Esophagus muscularis mucosa (tissue), 4 donors: ENCODE measurements around the gene AQP5. TPM values are rescaled to one million over a fixed set of nuclear protein-coding genes. Genes with fewer than 3 reads are reported as not detected.

Source experiments
- DNase-seq: peaks from one replicate; pipeline ENCODE4 v3.0.0-alpha.2; 2017; ENCODE audit errors: extremely low spot score
- H3K27ac ChIP-seq, 4 donors: fragments of 200-600 bp; sonication (generic); replicated peaks in 1 of 4; 1 replicate in 3 of 4; 2 replicates in 1 of 4; pipeline ENCODE4 v1.5.1; 2016 to 2019; ENCODE audit warnings: mild to moderate bottlenecking in 1 of 4
- H3K27me3 ChIP-seq, 4 donors: fragments of 200-600 bp; sonication (generic); one replicate each; pipeline versions ENCODE4 v1.5.1 to v1.6.0; 2016 to 2019
- H3K36me3 ChIP-seq, 4 donors: fragments of 200-600 bp; sonication (generic); one replicate each; pipeline ENCODE4 v1.5.1; 2016 to 2019
- H3K4me1 ChIP-seq, 4 donors: fragments of 200-600 bp; sonication (generic); one replicate each; pipeline ENCODE4 v1.5.1; 2016 to 2019
- H3K4me3 ChIP-seq, 4 donors: fragments of 200-600 bp; sonication (generic); 1 replicate in 2 of 4; 2 replicates in 2 of 4; pipeline ENCODE4 v1.5.1; 2016 to 2019; ENCODE audit warnings: mild to moderate bottlenecking in 4 of 4, moderate library complexity in 1 of 4
- H3K9me3 ChIP-seq, 4 donors: fragments of 200-600 bp; sonication (generic); 1 replicate in 3 of 4; 2 replicates in 1 of 4; pipeline ENCODE4 v1.5.1; 2016 to 2019
- EP300 ChIP-seq: sonication (generic); formaldehyde crosslinking; IDR thresholded peaks from one replicate; pipeline ENCODE4 v1.6.1; 2017; ENCODE audit warnings: antibody characterized with exemption
- POLR2A ChIP-seq: fragments of 450-650 bp; IDR thresholded peaks from one replicate; pipeline ENCODE4 v1.6.1; 2017; ENCODE audit warnings: antibody characterized with exemption, moderate library complexity, mild to moderate bottlenecking, low read depth
- POLR2AphosphoS5 ChIP-seq, 2 donors: sonication (generic); formaldehyde crosslinking; IDR thresholded peaks; one replicate each; pipeline ENCODE4 v1.6.1; 2017; ENCODE audit warnings: antibody characterized with exemption in 2 of 2
- WGBS: methylation state at CpG from one replicate; pipeline ENCODE4 v1.1.5; 2018; 5-methylcytosine and 5-hydroxymethylcytosine counted together
- intact Hi-C: fragments of 100-400 bp; cut with DNase I; formaldehyde crosslinking; loops from one replicate; pipeline ENCODE4 v1.15.1; 2023
- total RNA-seq, 4 donors: library from RNA; depleted of rRNA; stranded (reverse); fragments of >200 nt; gene quantifications; one replicate each; pipeline versions ENCODE4 v1.1.0 to v1.2.1, GENCODE V29; 2016
- TF ChIP-seq, protein P1 (sequence below), 3 experiments: fragments of 200-600 bp in 2 of 3; fragments of 450-650 bp in 1 of 3; sonication (generic) in 2 of 3; IDR thresholded peaks; one replicate each; pipeline ENCODE4 v1.5.1; 2017 to 2019; ENCODE audit warnings: antibody characterized with exemption in 3 of 3, mild to moderate bottlenecking in 2 of 3, moderate library complexity in 1 of 3

The AQP5 gene
- total RNA-seq, 4 donors from 2014 or later: 0.83 TPM; not detected in 3

DNA sequence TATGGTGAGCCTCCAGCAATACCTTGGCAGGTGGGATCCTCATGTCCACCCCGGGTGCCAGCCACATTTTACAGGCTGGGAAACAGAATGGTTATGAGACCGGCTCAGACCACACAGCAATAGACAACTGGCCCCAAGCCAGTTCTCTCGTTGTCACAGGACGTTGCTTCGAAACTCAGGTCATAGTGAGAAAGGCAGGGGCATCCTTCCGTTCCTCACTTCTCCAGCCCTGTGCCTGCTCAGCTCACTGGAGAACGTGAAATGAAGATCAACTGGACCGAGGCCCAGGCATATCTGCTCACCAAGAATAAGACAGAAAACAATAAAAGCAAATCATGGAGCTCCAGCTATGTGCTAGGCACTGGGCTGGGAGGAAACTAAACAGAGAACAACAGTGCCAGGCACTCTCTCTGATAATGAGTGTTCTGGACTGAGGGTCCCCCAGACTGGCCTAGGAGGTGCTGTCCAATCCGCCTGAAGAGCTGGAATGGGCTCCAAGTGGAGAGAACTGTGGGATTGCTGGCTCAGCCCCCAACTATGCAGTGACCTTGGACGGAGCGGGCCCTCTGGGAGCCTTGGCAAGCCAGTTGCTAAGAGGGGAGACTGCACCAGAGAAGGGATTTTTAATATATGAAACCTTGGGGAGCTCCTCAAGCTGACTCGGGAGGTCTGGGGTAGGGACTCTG, 39.2 kb upstream of the AQP5 start:
- peak overlapping the region in 3 of 4 donors; percentile 0 to 35 (median 3) for H3K27ac ChIP-seq
- DNase-seq: no peak
- TF ChIP-seq EP300 (no peak), POLR2AphosphoS5 (IDR thresholded peaks at IDR 0.05) (no peak), POLR2A (no peak)
- TF ChIP-seq, protein P1, sequence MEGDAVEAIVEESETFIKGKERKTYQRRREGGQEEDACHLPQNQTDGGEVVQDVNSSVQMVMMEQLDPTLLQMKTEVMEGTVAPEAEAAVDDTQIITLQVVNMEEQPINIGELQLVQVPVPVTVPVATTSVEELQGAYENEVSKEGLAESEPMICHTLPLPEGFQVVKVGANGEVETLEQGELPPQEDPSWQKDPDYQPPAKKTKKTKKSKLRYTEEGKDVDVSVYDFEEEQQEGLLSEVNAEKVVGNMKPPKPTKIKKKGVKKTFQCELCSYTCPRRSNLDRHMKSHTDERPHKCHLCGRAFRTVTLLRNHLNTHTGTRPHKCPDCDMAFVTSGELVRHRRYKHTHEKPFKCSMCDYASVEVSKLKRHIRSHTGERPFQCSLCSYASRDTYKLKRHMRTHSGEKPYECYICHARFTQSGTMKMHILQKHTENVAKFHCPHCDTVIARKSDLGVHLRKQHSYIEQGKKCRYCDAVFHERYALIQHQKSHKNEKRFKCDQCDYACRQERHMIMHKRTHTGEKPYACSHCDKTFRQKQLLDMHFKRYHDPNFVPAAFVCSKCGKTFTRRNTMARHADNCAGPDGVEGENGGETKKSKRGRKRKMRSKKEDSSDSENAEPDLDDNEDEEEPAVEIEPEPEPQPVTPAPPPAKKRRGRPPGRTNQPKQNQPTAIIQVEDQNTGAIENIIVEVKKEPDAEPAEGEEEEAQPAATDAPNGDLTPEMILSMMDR (IDR thresholded peaks at IDR 0.05): no peak
- no peaks in the 10 kb centered on the region for H3K36me3 ChIP-seq
- no peak overlapping the region for H3K4me3 ChIP-seq
- WGBS: 70% methylated on average over 12 of the region's 12 CpGs
- intact Hi-C loops: no loop called here
- H3K27me3 ChIP-seq: peaks cover 0 to 13% (median 0%) of the 10 kb centered on the region in 4 donors
- peaks cover 0 to 12% (median 9%) of the 10 kb centered on the region in 4 donors for H3K4me1 ChIP-seq
- no peaks in the 10 kb centered on the region for H3K9me3 ChIP-seq

DNA sequence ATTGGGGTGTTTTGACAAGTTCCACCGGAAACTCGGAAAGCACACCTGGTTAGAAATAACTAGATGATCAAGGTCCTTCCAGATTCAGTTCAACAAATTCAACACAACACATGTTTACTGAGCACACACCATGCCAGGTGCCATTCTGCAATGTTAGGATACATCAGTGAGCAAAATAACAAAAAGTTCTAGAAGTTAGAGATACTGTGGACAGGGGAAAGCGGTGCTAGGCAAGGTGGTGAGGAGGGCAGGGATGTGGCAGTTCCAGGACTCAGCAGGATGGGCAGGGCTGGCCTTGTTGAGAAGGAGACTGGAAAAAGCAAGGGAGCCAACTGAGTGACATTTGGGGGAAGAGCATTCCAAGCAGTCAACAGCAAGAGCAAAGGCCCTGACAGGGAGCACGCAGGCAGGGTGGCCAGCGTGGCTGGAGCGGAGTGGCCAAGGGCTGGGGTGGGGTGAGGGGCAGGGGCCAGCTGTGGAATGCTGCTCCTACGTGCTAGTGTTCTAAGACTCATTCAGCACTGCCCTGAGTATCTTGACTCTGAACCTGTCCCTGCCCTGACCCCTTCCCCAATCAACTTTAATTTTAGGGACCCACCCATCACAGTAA, 38.5 kb upstream of the AQP5 start:
- H3K4me3 ChIP-seq: no peak overlapping the region
- H3K4me1 ChIP-seq: peaks cover 0 to 12% (median 9%) of the 10 kb centered on the region in 4 donors
- DNase-seq: no peak
- intact Hi-C loops: no loop called here
- no peaks in the 10 kb centered on the region for H3K9me3 ChIP-seq
- TF ChIP-seq EP300 (no peak), POLR2AphosphoS5 (IDR thresholded peaks at IDR 0.05) (no peak), POLR2A (no peak)
- TF ChIP-seq, protein P1 (IDR thresholded peaks at IDR 0.05): no peak
- peaks cover 0 to 7% (median 0%) of the 10 kb centered on the region in 4 donors for H3K27me3 ChIP-seq
- H3K27ac ChIP-seq: peak overlapping the region in 3 of 4 donors; percentile 0 to 35 (median 23)
- H3K36me3 ChIP-seq: no peaks in the 10 kb centered on the region
- 83% methylated on average over 7 of the region's 7 CpGs for WGBS

DNA sequence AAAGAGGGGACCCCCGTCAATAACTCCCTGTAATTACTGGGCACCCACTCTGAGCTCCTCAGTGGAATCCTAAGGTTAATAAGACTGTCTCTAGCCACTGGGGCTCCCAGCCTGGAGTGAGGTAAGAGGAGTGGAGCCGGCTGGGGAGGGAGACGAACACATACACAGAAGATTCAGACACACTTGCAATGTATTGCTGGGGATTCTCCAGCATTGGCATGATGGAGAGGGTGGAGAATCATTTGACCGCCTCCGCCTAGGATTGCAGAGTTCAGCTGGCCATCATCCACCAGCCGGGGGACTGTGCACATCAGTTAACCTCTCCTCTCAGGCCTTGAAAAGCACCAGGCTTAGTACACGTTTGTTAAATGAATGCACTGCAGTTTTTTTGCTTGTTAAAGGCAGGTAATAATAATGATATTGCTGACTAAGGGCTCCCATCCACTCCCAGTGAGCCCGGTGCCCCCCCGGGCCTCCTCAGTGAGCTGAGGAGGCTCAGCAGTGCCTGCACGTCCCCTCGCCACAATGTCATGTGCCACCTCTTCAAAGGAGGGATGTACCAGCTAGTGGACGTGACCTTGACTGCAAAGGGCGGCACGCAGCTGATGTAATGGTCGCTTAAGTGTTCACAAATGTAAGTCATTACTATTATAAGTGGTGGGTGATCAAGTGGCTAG, 37.7 kb upstream of the AQP5 start:
- intact Hi-C loops: no loop called here
- TF ChIP-seq, protein P1 (IDR thresholded peaks at IDR 0.05): no peak
- TF ChIP-seq POLR2A: no peak
- no peak for TF ChIP-seq POLR2AphosphoS5 (IDR thresholded peaks at IDR 0.05)
- TF ChIP-seq EP300: no peak
- DNase-seq: no peak
- Histone ChIP-seq H3K27me3 (peaks cover 0 to 4% (median 0%) of the 10 kb centered on the region in 4 donors), H3K4me3 (no peak overlapping the region), H3K9me3 (no peaks in the 10 kb centered on the region), H3K4me1 (peaks cover 0 to 12% (median 9%) of the 10 kb centered on the region in 4 donors), H3K36me3 (no peaks in the 10 kb centered on the region), H3K27ac (peak overlapping the region in 2 of 4 donors; percentile 23 to 27)
- WGBS: 87% methylated on average over 14 of the region's 15 CpGs

DNA sequence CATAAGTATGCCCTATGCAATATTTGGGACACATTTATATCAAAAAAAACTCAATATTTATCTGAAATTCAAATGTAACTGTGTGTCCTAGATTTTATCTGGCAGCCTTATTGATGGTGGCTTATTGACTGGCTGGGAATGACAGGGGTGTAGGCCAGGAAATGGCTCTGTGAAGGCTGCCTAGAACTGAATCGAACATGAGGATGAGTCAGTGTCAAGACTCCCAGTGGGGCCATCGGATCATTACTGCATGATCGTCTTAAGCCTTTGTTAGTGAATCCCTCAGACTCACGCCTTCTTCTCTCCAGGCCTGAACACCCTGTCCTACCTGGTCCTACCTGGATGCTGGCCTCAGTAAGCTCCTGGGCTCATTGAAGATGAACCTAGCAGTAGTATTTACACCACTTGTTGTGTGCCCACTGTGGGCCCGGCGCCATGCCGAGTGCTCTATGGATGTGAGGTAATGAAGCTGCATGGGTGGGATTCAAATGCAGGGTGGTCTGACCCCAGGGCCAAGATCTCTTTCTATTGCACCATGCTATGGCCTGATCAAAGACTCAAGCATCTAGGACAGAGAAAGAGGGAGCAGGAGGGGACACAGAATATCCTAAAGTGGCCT, 36.9 kb upstream of the AQP5 start:
- no peak for DNase-seq
- H3K27me3 ChIP-seq: peaks cover 0 to 4% (median 0%) of the 10 kb centered on the region in 4 donors
- TF ChIP-seq POLR2A: no peak
- TF ChIP-seq, protein P1 (IDR thresholded peaks at IDR 0.05): no peak
- no peak for TF ChIP-seq POLR2AphosphoS5 (IDR thresholded peaks at IDR 0.05)
- TF ChIP-seq EP300: no peak
- no peaks in the 10 kb centered on the region for H3K36me3 ChIP-seq
- no peak overlapping the region for H3K4me3 ChIP-seq
- H3K9me3 ChIP-seq: no peaks in the 10 kb centered on the region
- no peak overlapping the region for H3K27ac ChIP-seq
- H3K4me1 ChIP-seq: peaks cover 0 to 12% (median 9%) of the 10 kb centered on the region in 4 donors
- intact Hi-C loops: no loop called here
- WGBS: 88% methylated on average over 7 of the region's 7 CpGs
